ENCODE data around the gene ANXA8.

ANXA8 gene

GRCh38 chr10:47454008-47454779, 29.7 kb downstream of the ANXA8 start:
- no peak overlapping the region for H3K27ac ChIP-seq (ENCODE audit: low read depth, low read length)
- H3K36me3 ChIP-seq (ENCODE audit: insufficient read depth, low read length), result no peaks in the 10 kb centered on the region
- no peaks in the 10 kb centered on the region for H3K27me3 ChIP-seq (ENCODE audit: insufficient read depth, low read length)
- H2AFZ ChIP-seq (ENCODE audit: low read length, unreplicated experiment), result no peak overlapping the region
- H3K4me3 ChIP-seq (ENCODE audit: low read depth, low read length), result no peak overlapping the region
- no peaks in the 10 kb centered on the region for H3K79me2 ChIP-seq (ENCODE audit: control insufficient read depth, insufficient read depth, low read length, unreplicated experiment)
- H3K4me1 ChIP-seq (ENCODE audit: control insufficient read depth, insufficient read depth, low read length, unreplicated experiment), result peaks cover 12% of the 10 kb centered on the region

DNA sequence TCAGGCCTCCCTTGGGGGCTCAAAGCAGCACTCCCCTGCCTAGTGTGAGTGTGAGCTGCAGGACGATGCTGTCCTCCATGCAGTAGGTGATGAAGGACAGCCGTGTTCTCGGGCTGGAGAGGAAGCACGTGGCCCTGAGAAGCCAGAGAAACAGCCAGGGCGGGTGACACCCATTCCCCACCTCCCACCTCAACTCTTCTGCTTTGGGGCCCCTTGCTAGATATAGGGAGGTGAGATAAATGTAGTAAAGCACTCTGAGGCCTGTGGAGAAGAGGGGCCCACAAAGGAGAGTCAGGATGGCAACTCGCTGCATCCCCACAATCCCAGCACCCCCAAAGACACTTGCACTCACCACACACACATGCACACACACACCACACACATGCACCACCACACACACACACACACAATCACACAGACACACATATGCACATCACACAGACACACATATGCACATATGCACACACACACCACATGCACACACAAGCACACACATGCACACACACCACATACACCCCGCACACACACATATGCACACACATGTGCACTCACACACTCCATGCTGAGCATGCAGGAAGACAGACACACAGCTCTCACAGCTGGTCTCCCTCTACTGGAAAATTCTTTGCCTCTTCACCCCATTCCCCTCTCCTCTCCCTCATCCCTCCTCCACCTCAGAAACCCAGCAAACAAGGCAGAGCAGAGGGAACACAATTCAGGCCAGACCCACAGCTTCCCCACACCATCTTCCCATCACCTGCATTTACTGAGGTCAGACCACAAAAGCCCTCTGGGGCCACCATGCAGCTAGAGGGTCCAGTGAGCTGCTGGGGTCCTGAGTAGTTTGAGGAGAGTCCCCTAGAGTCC, 30.5 kb downstream of the ANXA8 start:
- no peak overlapping the region for H2AFZ ChIP-seq (ENCODE audit: low read length, unreplicated experiment)
- no peaks in the 10 kb centered on the region for H3K79me2 ChIP-seq (ENCODE audit: control insufficient read depth, insufficient read depth, low read length, unreplicated experiment)
- H3K27ac ChIP-seq (ENCODE audit: low read depth, low read length), result no peak overlapping the region
- H3K4me1 ChIP-seq (ENCODE audit: control insufficient read depth, insufficient read depth, low read length, unreplicated experiment), result peaks cover 5% of the 10 kb centered on the region
- H3K27me3 ChIP-seq (ENCODE audit: insufficient read depth, low read length), result no peaks in the 10 kb centered on the region
- no peak overlapping the region for H3K4me3 ChIP-seq (ENCODE audit: low read depth, low read length)
- H3K36me3 ChIP-seq (ENCODE audit: insufficient read depth, low read length), result no peaks in the 10 kb centered on the region

GRCh38 chr10:47452495-47453140, 31.3 kb downstream of the ANXA8 start:
- Histone ChIP-seq H3K27ac (ENCODE audit: low read depth, low read length) (no peak overlapping the region), H3K27me3 (ENCODE audit: insufficient read depth, low read length) (no peaks in the 10 kb centered on the region), H3K4me3 (ENCODE audit: low read depth, low read length) (no peak overlapping the region), H3K79me2 (ENCODE audit: control insufficient read depth, insufficient read depth, low read length, unreplicated experiment) (no peaks in the 10 kb centered on the region), H2AFZ (ENCODE audit: low read length, unreplicated experiment) (no peak overlapping the region), H3K36me3 (ENCODE audit: insufficient read depth, low read length) (no peaks in the 10 kb centered on the region), H3K4me1 (ENCODE audit: control insufficient read depth, insufficient read depth, low read length, unreplicated experiment) (no peaks in the 10 kb centered on the region)

- Histone ChIP-seq H3K4me3 (ENCODE audit: low read depth, low read length) (no peak overlapping the region), H2AFZ (ENCODE audit: low read length, unreplicated experiment) (no peak overlapping the region), H3K79me2 (ENCODE audit: control insufficient read depth, insufficient read depth, low read length, unreplicated experiment) (no peaks in the 10 kb centered on the region), H3K4me1 (ENCODE audit: control insufficient read depth, insufficient read depth, low read length, unreplicated experiment) (no peaks in the 10 kb centered on the region), H3K27ac (ENCODE audit: low read depth, low read length) (no peak overlapping the region), H3K36me3 (ENCODE audit: insufficient read depth, low read length) (no peaks in the 10 kb centered on the region), H3K27me3 (ENCODE audit: insufficient read depth, low read length) (no peaks in the 10 kb centered on the region)
Observed at GRCh38 chr10:47451998-47452494, 31.9 kb downstream of the ANXA8 start.

- Histone ChIP-seq H3K36me3 (ENCODE audit: insufficient read depth, low read length) (no peaks in the 10 kb centered on the region), H2AFZ (ENCODE audit: low read length, unreplicated experiment) (no peak overlapping the region), H3K4me1 (ENCODE audit: control insufficient read depth, insufficient read depth, low read length, unreplicated experiment) (no peaks in the 10 kb centered on the region), H3K79me2 (ENCODE audit: control insufficient read depth, insufficient read depth, low read length, unreplicated experiment) (no peaks in the 10 kb centered on the region), H3K4me3 (ENCODE audit: low read depth, low read length) (no peak overlapping the region), H3K27ac (ENCODE audit: low read depth, low read length) (no peak overlapping the region), H3K27me3 (ENCODE audit: insufficient read depth, low read length) (no peaks in the 10 kb centered on the region)
Observed at GRCh38 chr10:47451273-47451997, 32.5 kb downstream of the ANXA8 start.

DNA sequence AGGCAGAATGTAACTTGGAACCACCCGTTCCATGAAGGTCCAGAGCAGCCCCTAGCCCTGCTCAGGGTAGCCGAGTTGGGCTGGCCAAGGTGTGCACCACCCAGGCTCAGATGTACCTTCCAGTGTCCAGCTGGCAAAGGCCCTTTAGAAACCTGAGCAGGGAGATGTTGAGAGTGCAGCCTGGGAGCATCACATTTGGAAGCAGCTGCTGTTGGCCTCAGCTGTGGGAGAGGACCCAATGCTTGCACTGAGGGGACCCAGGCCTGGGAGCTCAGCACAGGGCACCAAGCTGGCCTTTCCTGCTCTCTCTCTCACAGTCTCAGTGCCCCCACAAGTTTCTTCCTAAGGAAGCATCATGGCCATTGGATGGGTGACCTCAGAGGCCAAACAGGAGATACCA, 33.5 kb downstream of the ANXA8 start:
- no peaks in the 10 kb centered on the region for H3K27me3 ChIP-seq (ENCODE audit: insufficient read depth, low read length)
- no peaks in the 10 kb centered on the region for H3K79me2 ChIP-seq (ENCODE audit: control insufficient read depth, insufficient read depth, low read length, unreplicated experiment)
- H3K36me3 ChIP-seq (ENCODE audit: insufficient read depth, low read length), result no peaks in the 10 kb centered on the region
- H3K4me1 ChIP-seq (ENCODE audit: control insufficient read depth, insufficient read depth, low read length, unreplicated experiment), result no peaks in the 10 kb centered on the region
- H2AFZ ChIP-seq (ENCODE audit: low read length, unreplicated experiment), result no peak overlapping the region
- H3K27ac ChIP-seq (ENCODE audit: low read depth, low read length), result no peak overlapping the region
- H3K4me3 ChIP-seq (ENCODE audit: low read depth, low read length), result no peak overlapping the region

DNA sequence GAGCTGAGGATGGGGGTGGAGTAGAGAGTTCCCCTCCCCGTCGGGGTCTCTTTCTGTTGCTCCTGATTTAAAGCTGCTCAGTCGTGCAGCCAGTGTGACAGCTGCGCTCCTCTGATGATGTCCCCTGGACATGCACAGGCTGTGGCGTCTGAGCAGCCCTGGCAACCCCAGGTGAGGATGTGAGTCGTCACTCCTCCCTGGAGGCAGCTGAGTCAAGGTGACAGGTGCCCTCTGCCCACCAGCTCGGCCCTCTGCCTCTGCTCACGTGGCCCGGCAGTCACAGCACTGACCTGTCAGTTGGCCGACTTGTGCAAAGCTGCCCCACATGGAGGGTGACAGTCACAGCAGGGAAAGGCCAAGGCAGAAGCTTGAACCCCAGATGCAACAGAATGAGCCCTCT, 33.9 kb downstream of the ANXA8 start:
- Histone ChIP-seq H3K27ac (ENCODE audit: low read depth, low read length) (no peak overlapping the region), H3K27me3 (ENCODE audit: insufficient read depth, low read length) (no peaks in the 10 kb centered on the region), H3K36me3 (ENCODE audit: insufficient read depth, low read length) (no peaks in the 10 kb centered on the region), H3K4me1 (ENCODE audit: control insufficient read depth, insufficient read depth, low read length, unreplicated experiment) (no peaks in the 10 kb centered on the region), H3K4me3 (ENCODE audit: low read depth, low read length) (no peak overlapping the region), H2AFZ (ENCODE audit: low read length, unreplicated experiment) (no peak overlapping the region), H3K79me2 (ENCODE audit: control insufficient read depth, insufficient read depth, low read length, unreplicated experiment) (no peaks in the 10 kb centered on the region)

DNA sequence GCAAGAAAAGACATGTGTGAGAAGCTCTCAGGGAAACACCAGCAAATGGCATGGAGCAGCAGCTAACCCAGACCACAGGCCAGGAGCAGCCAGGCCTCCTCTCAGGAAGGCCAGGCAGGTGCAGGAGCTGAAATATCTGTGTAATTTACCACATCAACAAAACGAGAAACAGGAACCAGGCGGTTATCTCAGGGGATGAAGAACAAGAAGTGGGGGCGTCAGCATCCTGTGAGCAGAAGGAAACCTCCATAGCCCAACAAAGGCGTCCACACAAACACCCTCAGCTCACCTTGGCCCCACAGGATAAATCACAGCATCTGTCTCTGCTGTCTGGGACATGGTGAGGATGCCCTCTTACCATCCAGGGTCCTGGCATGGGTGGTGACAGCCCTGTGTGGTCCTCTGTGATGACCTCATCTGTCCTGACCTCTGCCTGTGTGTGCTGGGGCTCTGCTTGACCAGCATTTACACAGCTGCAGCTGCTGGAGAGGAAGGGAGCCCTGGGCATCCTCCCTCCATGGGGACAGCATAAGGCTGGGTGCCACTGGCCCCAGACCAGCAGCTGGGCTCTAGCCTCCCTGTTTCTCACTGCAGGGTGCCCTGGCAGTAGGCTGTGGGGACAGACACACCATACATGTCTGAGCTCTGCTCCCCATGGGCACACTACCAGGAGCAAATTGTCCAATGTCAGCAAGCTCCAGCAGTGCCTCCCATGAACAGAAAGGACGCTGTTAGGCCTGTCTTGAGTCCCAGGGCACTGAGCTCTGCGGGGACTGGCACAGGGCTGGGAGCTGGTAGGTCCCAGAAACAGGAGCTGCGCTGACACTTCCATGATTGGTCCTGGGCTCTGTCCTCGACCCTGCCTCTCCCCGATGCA, 34.6 kb downstream of the ANXA8 start:
- no peak overlapping the region for H3K4me3 ChIP-seq (ENCODE audit: low read depth, low read length)
- H2AFZ ChIP-seq (ENCODE audit: low read length, unreplicated experiment), result no peak overlapping the region
- H3K4me1 ChIP-seq (ENCODE audit: control insufficient read depth, insufficient read depth, low read length, unreplicated experiment), result no peaks in the 10 kb centered on the region
- H3K27ac ChIP-seq (ENCODE audit: low read depth, low read length), result no peak overlapping the region
- no peaks in the 10 kb centered on the region for H3K79me2 ChIP-seq (ENCODE audit: control insufficient read depth, insufficient read depth, low read length, unreplicated experiment)
- no peaks in the 10 kb centered on the region for H3K36me3 ChIP-seq (ENCODE audit: insufficient read depth, low read length)
- H3K27me3 ChIP-seq (ENCODE audit: insufficient read depth, low read length), result no peaks in the 10 kb centered on the region

DNA sequence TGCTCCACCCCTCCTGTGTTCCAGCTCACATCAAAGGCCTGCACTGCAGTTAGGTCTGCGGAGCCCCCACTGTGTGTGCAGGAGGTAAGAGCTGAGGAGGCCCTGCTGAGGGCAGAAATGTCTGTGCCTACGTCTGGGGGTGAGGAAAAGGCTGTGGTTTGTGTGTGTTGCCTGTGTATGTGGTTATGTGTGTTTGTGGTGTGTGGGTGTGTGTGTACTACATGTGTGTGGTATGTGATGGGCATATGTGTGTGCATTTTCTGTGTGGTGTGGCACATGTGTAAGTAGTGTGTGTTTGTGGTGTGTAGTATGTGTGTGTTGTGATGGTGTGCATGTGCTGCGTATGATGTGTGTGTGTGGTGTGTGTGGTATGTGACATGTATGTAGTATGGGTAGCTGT, 36.2 kb downstream of the ANXA8 start:
- H3K27ac ChIP-seq (ENCODE audit: low read depth, low read length), result no peak overlapping the region
- H3K36me3 ChIP-seq (ENCODE audit: insufficient read depth, low read length), result no peaks in the 10 kb centered on the region
- no peaks in the 10 kb centered on the region for H3K4me1 ChIP-seq (ENCODE audit: control insufficient read depth, insufficient read depth, low read length, unreplicated experiment)
- no peak overlapping the region for H3K4me3 ChIP-seq (ENCODE audit: low read depth, low read length)
- H3K27me3 ChIP-seq (ENCODE audit: insufficient read depth, low read length), result no peaks in the 10 kb centered on the region
- no peaks in the 10 kb centered on the region for H3K79me2 ChIP-seq (ENCODE audit: control insufficient read depth, insufficient read depth, low read length, unreplicated experiment)
- no peak overlapping the region for H2AFZ ChIP-seq (ENCODE audit: low read length, unreplicated experiment)

All from ACC112 (cell line).